Heart left ventricle (tissue), 13 donors: ENCODE data around the gene ALDOB.

Source experiments
- CTCF ChIP-seq, 12 donors: fragments of 200-600 bp; sonication (generic) in 4 of 12; IDR thresholded peaks; one replicate each; pipeline versions ENCODE4 v1.5.0 to v1.8.0; 2018 to 2022; ENCODE audit warnings: antibody characterized with exemption in 12 of 12, mild to moderate bottlenecking in 5 of 12
- POLR2A ChIP-seq, 2 donors: fragments of 450-650 bp; IDR thresholded peaks; one replicate each; pipeline ENCODE4 v1.6.1; 2017; ENCODE audit warnings: antibody characterized with exemption in 2 of 2, mild to moderate bottlenecking in 2 of 2, moderate library complexity in 2 of 2
- donor health status: ischemic (EF 13 %, LVEDD 7.1; RV severe dilation, severe dysfunction).
- donor health status: DM: no; HTN: yes; CAD: no.
- donor health status: DM: no; HTN: no; CAD: no.
- donor health status: ischemic (EF 25% LVEDD 6.9; RV normal size, moderate dysfunction).
- donor health status: ischemic (EF 25% LVEDD 5.7; RV mildly dilated, moderate dysfunction).
- donor health status: ischemic (EF 35%, LVEDD 5.7; RV mildly dilated, moderate dysfunction).
- donor health status: nonischemic (EF 11% LVEDD 7.7; RV severe dilation, severe dysfunction).
- donor health status: DM: yes; HTN: yes; CAD: no.
- donor health status: PGD.
- donor health status: ischemic (EF 29% LVEDD 5.4; RV normal size, mild dysfunction).
- donor health status: nonischemic (EF 23%, LVEDD 6.1; RV moderate dilation, normal function).

GRCh38 chr9:101429736-101430135 is 5.8 kb downstream of the ALDOB start:
- TF ChIP-seq CTCF (IDR thresholded peaks at IDR 0.05), result no peak
- no peak for TF ChIP-seq POLR2A (IDR thresholded peaks at IDR 0.05)
